Measurements from ENCODE around the gene FBXL7.

DNA sequence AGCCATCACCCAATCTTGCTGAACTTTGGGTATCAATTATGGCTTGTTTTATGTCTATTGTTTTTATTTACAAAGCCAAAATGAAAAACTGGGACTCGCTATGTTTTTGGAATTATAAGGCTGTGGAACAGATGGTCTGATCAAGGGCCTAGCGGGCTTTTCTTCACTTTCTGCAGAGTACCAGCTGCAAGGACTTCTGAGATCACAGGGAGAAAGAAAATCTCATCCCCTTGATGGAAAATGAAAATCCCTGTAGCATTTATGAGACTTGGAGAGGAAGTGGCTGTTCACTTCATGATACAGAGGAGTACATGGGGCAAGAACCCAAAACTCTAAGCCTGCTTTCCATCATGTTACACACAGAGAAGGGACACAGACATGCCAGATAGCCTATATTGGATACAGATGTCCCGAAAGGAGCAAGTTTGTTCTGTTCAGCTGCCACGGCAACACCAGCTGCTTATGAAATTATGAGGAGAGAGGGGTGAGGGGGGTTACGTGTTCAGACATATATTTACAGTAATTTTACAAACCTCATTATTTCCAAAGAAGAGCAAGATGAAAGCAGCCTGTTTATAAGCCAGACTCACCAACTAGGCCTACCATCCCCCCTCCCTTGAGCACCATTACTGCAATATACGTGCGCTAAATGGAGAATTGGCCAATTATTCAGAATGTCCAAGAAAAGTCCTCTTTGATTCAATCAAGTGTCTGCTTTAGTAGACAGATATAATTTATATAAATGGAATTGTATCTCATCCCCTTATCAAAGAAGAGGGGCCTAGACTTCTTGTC lies 459.6 kb downstream of the FBXL7 start:
- no peak for TF ChIP-seq EZH2 (IDR thresholded peaks at IDR 0.05; ENCODE audit: borderline replicate concordance, low read depth, low read length, severe bottlenecking)
- TF ChIP-seq CTCF (IDR thresholded peaks at IDR 0.05; ENCODE audit: borderline replicate concordance, extremely low read depth, low read length, poor library complexity, severe bottlenecking) = no peak

Measured in DND-41 (cell line).